Loucy (cell line): Measurements from ENCODE around the gene COP1.
"Not testable (repeated sequence)": the region's sequence is repeated elsewhere in the genome, so short reads cannot be mapped to it uniquely, and the experiment has no call there.

ENCODE experiments used
- H2AFZ ChIP-seq: fragments of 200-600 bp; sonication (generic); 2 replicates; pipeline ENCODE4 v1.6.0; 2016; ENCODE audit warnings: antibody characterized with exemption, mild to moderate bottlenecking, low read length, moderate library complexity
- H3F3A ChIP-seq: fragments of 200-600 bp; 2 replicates; pipeline ENCODE4 v1.6.0; 2016; ENCODE audit warnings: antibody characterized with exemption, low read depth, mild to moderate bottlenecking
- H3K27me3 ChIP-seq: fragments of 200-600 bp; sonication (generic); 2 replicates; pipeline ENCODE4 v1.6.1; 2014; ENCODE audit warnings: low read length, mild to moderate bottlenecking; ENCODE audit not compliant: insufficient read depth, poor library complexity, severe bottlenecking
- H3K36me3 ChIP-seq: fragments of 200-600 bp; sonication (generic); 2 replicates; pipeline ENCODE4 v1.6.1; 2016; ENCODE audit warnings: low read length; ENCODE audit not compliant: insufficient read depth
- H3K4me1 ChIP-seq: fragments of 200-600 bp; sonication (generic); 2 replicates; pipeline ENCODE4 v1.5.1; 2014; ENCODE audit warnings: low read length, mild to moderate bottlenecking; ENCODE audit not compliant: insufficient read depth, poor library complexity, severe bottlenecking
- H3K4me2 ChIP-seq: fragments of 200-600 bp; sonication (generic); 2 replicates; pipeline ENCODE4 v1.6.0; 2014; ENCODE audit warnings: antibody characterized with exemption, low read length, low read depth, mild to moderate bottlenecking; ENCODE audit not compliant: poor library complexity, severe bottlenecking
- H3K4me3 ChIP-seq: fragments of 200-600 bp; sonication (generic); 2 replicates; pipeline ENCODE4 v1.5.1; 2014; ENCODE audit warnings: low read length, mild to moderate bottlenecking, mixed read lengths; ENCODE audit not compliant: poor library complexity, severe bottlenecking
- H3K79me2 ChIP-seq: fragments of 200-600 bp; sonication (generic); 2 replicates; pipeline ENCODE4 v1.6.1; 2014; ENCODE audit warnings: low read length; ENCODE audit not compliant: insufficient read depth
- H3K9ac ChIP-seq: fragments of 200-600 bp; sonication (generic); 2 replicates; pipeline ENCODE4 v1.6.0; 2014; ENCODE audit warnings: mild to moderate bottlenecking, low read depth, low read length, moderate library complexity; ENCODE audit not compliant: poor library complexity, severe bottlenecking
- H3K9me2 ChIP-seq: fragments of 200-600 bp; sonication (generic); replicated peaks from 2 replicates; pipeline ENCODE4 v1.6.1; 2016; ENCODE audit warnings: low read depth, low read length, mixed read lengths
- H3K9me3 ChIP-seq: fragments of 200-600 bp; sonication (generic); 2 replicates; pipeline ENCODE4 v1.6.1; 2014; ENCODE audit warnings: mild to moderate bottlenecking, antibody characterized with exemption, low read length, low read depth; ENCODE audit not compliant: insufficient read depth
- H4K20me1 ChIP-seq: fragments of 200-600 bp; sonication (generic); 2 replicates; pipeline ENCODE4 v1.6.0; 2014; ENCODE audit warnings: antibody characterized with exemption, low read length, mild to moderate bottlenecking; ENCODE audit not compliant: insufficient read depth, poor library complexity, severe bottlenecking
- CTCF ChIP-seq: fragments of 200-600 bp; sonication (generic); conservative IDR thresholded peaks from 2 replicates; pipeline ENCODE4 v1.5.1; 2014; ENCODE audit warnings: mild to moderate bottlenecking, antibody characterized with exemption, low read length
- EZH2phosphoT487 ChIP-seq: fragments of 200-600 bp; IDR thresholded peaks from 2 replicates; pipeline ENCODE4 v1.6.1; 2018; ENCODE audit warnings: antibody characterized with exemption, mild to moderate bottlenecking, moderate library complexity, borderline replicate concordance

The COP1 gene

DNA sequence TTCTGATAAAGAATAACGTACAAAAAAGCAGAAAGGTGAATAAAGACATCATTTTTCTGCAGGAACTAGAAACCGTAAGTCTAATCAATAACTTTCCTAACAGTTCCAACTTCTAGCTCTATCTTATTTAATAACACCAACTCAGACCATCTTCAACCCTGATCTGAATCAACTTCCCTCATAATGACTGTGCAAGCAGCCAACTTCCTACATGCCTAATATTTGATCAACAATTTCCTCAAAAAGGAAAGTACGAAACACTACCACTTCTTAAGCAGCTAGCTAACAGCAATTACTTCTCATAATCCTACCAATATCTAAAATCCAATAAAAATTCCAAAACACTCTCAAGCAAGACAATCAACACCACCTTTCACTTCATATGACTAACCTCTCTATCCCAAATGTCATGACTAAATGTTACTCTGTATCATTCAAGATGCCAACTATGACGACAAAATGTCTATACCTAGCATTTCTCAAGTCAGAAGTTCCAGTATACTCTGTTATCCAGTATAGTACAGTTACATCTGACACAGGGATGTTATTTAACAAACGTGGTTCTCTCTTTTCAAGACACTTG lies 1.7 kb downstream of the COP1 start:
- Histone ChIP-seq H3K4me1 (peaks cover 46% of the 10 kb centered on the region), H3K27me3 (no peaks in the 10 kb centered on the region), H3F3A (no peaks in the 10 kb centered on the region), H3K79me2 (peaks cover 69% of the 10 kb centered on the region), H2AFZ (no peak overlapping the region), H3K9ac (peak overlapping the region; percentile 84), H4K20me1 (peaks cover 59% of the 10 kb centered on the region), H3K4me2 (peak overlapping the region; percentile 100), H3K9me3 (no peaks in the 10 kb centered on the region), H3K36me3 (no peaks in the 10 kb centered on the region), H3K9me2 (no peaks in the 10 kb centered on the region), H3K4me3 (peak overlapping the region; percentile 99)
- no peak for TF ChIP-seq CTCF
- no peak for TF ChIP-seq EZH2phosphoT487

- Histone ChIP-seq H3K79me2 (peaks cover 77% of the 10 kb centered on the region), H3K4me2 (peak overlapping the region; percentile 100), H3K9ac (peak overlapping the region; percentile 84), H4K20me1 (peaks cover 67% of the 10 kb centered on the region), H3K4me3 (peak overlapping the region; percentile 99), H3K4me1 (peaks cover 53% of the 10 kb centered on the region)
- not testable (repeated sequence) for H3K9me3 ChIP-seq, H2AFZ ChIP-seq, H3F3A ChIP-seq, H3K36me3 ChIP-seq, H3K9me2 ChIP-seq, H3K27me3 ChIP-seq
Measured at GRCh38 chr1:176204655-176205054, 2.4 kb downstream of the COP1 start.

DNA sequence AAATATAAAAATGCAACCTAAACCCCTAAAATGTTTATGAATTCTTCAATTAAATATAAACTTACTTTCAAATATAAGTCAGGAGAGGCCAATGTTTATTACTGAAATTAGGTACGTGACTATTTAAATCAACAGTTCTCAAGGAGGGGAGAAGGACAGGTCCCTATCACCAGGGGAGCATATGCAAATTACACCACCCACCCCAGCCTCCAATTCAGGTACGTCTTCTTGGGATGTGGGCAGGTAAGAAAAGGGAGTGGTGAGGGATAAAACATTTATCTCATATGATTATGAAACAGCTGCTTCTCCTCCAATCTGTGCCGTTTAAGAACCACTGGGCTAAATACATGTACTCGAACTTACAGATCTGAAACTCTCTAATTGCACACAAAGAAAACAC lies 3.4 kb downstream of the COP1 start:
- Histone ChIP-seq H3K4me1 (peaks cover 56% of the 10 kb centered on the region), H3K4me3 (peak overlapping the region; percentile 99), H2AFZ (no peak overlapping the region), H3K9me2 (no peaks in the 10 kb centered on the region), H3K27me3 (no peaks in the 10 kb centered on the region), H4K20me1 (peaks cover 76% of the 10 kb centered on the region), H3K79me2 (peaks cover 86% of the 10 kb centered on the region), H3F3A (no peaks in the 10 kb centered on the region), H3K9ac (peak overlapping the region; percentile 84), H3K36me3 (no peaks in the 10 kb centered on the region), H3K9me3 (no peaks in the 10 kb centered on the region), H3K4me2 (peak overlapping the region; percentile 100)
- TF ChIP-seq CTCF (no peak), EZH2phosphoT487 (no peak)

DNA sequence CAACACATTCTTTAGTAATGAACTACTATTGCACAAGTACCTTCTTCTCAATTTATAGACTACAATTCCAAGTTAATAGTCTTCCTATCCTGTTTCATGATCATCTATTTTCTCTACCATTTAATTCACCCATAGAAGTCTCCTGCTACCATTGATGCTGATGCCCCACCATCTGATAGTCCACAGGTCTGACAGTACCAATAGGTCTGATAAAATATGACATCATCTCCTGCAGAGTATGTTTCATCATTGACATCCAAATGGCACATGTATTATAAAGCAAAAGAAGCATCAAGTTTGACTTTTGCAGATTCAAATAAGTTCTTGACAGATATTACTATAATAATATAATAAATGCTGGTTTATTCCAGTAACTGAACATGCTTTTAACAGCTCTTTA lies 5.5 kb downstream of the COP1 start:
- Histone ChIP-seq H3K79me2 (peaks cover 100% of the 10 kb centered on the region), H3K9ac (peak overlapping the region; percentile 46), H3K36me3 (no peaks in the 10 kb centered on the region), H3K4me3 (peak overlapping the region; percentile 99), H3K9me2 (no peaks in the 10 kb centered on the region), H4K20me1 (peaks cover 97% of the 10 kb centered on the region), H2AFZ (no peak overlapping the region), H3K4me1 (peaks cover 55% of the 10 kb centered on the region), H3K27me3 (no peaks in the 10 kb centered on the region), H3K4me2 (peak overlapping the region; percentile 100), H3F3A (no peaks in the 10 kb centered on the region), H3K9me3 (no peaks in the 10 kb centered on the region)
- TF ChIP-seq CTCF (no peak), EZH2phosphoT487 (no peak)
